Renal cortical epithelial cell (primary cell): ENCODE results near the gene MESD. TPM values are rescaled to one million over a fixed set of nuclear protein-coding genes. Genes with fewer than 3 reads are reported as not detected.

Source experiments
- DNase-seq: peaks from one replicate; pipeline ENCODE4 v3.0.0-alpha.2; 2011; ENCODE audit warnings: low read depth
- total RNA-seq: library from RNA; depleted of rRNA; stranded (reverse); fragments of >200 nt; gene quantifications from 2 replicates; pipeline ENCODE4 v1.2.3, GENCODE V29; 2014

The MESD gene
- total RNA-seq = 17.5 and 24.9 TPM in 2 replicates

GRCh38 chr15:80989518-80990478 lies at the start of gene MESD:
TSS of gene MESD (minus strand) at chr15:80989819. CDS start at chr15:80989791, 28 bp downstream.
- peak; percentile 77 for DNase-seq

DNA sequence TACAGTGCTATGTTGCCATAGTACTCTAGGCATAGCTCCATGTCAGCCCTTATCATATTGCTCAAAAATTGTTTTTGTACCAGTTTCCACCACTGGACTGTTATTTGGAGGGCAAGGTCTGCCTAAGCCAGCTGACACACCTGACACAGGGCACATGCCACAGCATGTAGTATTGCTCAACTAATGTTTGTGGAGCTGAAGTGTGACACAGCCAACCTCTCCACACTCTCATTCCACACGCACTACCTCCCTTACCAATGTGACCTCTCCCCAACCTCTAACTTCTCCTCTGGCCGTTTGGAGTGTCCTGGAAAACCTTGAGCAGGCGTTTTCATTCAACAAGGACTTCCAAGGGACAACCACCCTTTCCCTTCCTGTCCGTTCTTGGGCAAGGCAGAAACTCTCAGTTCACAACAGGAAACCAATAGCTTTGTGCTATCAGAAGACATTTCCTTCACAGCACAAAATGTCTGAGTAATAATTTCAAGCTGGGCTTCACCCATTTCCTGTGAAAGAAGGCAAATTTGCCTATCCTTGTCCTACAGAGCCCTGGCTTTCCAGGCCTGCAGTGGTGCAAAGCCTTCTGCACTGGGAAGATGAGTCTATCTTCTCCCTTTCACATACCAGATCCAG lies 49.5 kb upstream of the MESD start:
- no peak for DNase-seq

DNA sequence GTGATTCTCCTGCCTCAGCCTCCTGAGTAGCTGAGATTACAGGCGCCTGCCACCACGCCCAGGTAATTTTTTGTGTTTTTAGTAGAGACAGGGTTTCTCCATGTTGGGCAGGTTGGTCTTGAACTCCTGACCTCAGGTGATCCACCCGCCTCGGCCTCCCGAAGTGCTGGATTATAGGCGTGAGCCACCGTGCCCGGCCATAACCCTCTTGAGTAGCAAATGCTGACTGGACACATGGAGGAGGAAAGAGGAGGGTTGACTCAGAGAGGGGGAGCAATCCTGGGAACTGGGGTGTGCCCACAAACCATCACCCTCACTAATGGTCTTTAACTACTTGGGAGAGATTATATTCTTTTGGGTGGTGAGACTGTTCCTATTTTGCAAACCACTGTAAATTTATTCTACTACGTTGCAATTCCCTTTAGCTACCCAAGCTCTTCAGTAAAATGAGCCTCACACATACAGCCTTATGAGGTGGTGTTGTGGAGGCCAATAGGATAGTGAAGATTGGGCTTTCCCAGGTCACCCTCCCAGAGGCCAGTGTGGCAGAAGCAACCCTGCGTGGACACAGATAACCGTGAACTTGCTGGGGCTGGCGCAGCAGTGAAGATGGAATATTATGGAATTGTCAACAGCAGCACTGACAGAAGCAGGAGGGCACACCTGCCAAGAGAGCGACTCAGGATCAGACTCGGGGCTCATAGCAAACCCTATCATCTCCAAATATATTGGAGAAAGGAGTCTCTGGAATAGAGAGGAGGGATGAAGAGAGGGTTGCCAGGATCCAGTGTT lies 48.5 kb upstream of the MESD start:
- DNase-seq = no peak

GRCh38 chr15:81033508-81033907 lies 43.9 kb upstream of the MESD start:
- DNase-seq = no peak

- DNase-seq = no peak
These were observed 43.2 kb upstream of the MESD start for GRCh38 chr15:81032818-81033217.

DNA sequence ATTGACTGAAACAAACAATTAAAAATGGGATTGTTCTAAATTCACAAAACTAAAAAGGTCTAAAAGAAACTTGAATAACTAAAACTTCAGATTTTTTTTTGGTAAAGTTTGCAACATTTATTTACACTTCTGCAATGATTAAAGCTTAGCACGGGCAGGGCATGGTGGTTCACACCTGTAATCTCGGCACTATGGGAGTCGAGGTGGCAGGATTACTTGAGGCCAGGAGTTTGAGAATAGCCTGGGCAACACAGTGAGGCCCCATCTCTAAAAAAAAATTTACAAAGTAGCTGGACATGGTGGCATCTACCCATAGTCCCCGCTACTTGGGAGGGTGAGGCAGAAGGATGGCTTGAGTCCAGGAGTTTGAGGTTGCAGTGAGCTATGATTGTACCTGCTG lies 42.7 kb upstream of the MESD start:
- no peak for DNase-seq

- DNase-seq = no peak
These were observed 41.6 kb upstream of the MESD start for GRCh38 chr15:81031203-81031602.

DNA sequence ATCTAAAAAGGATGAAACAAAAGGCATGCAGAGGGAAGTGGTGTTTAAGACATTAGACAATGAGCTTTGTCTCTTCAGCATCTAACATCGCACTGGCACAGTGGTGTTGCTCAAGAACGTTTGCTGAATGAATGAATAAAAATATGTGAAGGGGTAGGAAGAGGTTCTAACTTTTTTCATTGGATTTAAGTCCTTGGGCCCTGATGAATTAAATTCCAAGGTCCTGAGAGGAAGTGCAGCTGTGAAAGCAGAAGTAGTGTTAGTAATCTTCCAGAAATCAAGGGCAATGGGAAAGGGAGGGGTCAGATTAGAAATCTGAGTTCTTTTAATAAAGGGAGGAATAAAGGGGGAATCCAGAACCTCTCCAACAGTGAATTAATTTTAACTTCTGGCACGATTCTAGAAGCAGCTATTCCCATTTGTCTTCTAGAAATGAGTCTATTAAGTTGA lies 40.7 kb upstream of the MESD start:
- no peak for DNase-seq

GRCh38 chr15:81029414-81030300 lies 40.0 kb upstream of the MESD start:
- DNase-seq = peak; percentile 8

DNA sequence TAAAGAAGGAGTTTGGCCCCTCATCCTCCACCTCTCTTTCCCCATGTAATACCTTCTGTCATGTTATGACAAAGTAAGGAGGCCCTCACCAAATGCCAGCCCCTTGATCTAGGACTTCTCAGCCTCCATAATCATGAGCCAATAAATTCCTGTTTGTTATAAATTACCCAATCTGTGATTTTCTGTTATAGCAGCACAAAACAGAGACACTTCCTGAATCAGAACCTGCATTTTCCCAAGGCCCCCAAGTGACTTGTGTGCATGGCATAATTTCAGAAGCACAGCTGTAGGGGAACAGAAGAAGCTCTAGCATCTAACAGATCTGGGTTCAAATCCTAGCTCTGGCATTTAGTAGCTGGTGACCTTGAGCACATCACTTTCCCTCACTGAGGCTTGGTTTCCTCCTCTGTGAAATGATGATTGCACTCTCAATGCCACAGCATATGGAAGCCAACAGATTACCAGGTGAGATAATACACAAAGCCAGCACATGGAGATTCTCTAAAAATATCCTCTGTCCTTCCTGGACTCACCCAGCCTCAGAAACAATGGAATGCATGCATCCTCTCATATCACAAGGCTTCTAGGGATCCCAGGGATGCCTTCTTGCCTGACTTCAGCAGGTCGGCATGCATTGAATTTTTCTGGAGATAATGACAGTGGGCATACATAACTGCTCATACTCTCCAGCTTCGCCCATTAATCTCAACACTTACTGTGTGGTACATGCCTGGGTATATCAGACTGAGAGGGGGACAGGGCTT lies 37.4 kb upstream of the MESD start:
- no peak for DNase-seq

- DNase-seq = no peak
These were observed 36.2 kb upstream of the MESD start for GRCh38 chr15:81025721-81026370.

GRCh38 chr15:81024936-81025335 lies 35.3 kb upstream of the MESD start:
- DNase-seq = no peak

DNA sequence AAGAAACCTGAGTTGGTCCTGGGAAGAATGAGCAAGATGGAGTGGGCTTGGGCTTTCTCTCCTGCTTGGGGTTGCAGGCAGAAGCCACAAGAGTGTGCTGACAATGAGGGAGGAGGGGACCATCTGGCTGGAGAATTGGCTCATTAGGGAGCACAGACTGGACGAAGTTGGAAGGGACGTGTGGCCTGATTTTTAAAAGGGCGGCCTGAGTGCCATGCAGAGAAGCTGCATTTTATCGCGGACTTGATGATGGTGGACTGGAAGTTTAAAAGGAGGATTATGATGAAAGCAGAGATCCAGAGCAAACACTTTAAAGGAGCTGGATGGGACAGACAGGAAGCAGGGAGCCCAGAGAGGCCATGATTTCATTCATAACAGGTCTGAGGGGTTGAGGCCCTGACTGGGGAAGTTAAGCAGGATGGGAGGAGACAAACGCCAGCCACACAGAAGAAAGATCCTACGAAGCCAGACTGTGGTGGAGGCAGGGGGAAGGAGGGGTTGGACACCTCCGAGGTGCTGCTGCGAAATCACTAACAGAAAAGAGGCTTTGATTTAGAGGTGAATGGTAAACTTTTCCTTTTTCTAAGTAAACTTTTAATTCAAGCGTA lies 34.8 kb upstream of the MESD start:
- DNase-seq = no peak

DNA sequence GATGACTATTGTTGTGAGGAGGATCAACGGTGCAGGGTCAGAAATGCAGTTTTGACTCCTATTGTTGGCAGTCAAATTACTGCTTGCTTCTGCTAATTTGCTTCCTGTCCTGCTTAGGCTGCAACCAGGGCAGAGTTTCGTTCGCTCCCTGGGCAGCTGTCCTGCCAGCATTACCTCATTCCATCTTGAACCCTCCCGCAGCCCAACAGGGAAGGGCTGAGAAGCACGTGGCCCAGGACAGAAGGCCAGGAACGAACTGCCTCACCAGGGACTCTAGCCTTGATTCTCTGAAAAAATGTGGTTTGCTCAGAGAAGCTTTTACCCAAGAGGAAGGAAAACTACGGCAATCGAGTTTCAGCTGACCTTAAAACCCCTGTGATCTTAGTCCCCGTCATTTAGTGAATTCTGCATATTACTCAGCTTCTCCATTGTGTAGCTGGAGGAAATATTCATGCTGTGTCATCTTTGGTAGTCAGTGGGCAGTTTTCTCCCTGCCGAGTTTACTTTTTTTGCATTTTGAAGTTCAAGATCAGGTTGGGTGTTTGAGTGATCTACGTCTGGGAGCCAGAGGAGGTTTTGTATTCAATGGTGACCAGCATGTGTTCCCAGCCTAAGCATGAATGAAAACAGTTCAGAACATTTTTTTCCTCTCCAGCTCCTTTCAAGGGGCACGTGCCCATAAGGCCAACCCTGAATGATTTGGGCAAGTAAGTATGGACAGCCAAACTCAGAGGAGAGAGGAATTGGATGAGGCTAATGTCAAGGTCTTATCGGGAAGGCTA lies 34.1 kb upstream of the MESD start:
- DNase-seq = peak; percentile 66

GRCh38 chr15:81021321-81021720 lies 31.7 kb upstream of the MESD start:
- no peak for DNase-seq

DNA sequence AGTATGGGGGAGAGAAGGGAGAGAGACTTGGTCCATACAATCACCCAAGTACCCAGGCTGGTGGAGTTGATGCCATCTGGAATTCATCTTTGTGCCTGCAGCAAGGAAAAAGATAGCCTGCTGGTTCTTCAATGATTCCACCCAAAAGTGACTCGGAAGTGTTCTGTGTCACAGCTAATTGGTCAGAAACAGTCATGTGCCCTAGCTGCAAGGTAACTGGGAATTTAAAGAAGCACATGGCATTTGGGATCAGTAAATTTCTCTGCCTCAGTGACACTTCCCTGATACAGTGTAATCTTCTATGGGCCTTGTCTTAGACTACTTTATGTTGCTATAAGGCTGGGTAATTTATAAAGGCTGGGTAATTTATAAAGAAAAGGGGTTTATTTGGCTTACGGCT lies 28.6 kb upstream of the MESD start:
- no peak for DNase-seq

DNA sequence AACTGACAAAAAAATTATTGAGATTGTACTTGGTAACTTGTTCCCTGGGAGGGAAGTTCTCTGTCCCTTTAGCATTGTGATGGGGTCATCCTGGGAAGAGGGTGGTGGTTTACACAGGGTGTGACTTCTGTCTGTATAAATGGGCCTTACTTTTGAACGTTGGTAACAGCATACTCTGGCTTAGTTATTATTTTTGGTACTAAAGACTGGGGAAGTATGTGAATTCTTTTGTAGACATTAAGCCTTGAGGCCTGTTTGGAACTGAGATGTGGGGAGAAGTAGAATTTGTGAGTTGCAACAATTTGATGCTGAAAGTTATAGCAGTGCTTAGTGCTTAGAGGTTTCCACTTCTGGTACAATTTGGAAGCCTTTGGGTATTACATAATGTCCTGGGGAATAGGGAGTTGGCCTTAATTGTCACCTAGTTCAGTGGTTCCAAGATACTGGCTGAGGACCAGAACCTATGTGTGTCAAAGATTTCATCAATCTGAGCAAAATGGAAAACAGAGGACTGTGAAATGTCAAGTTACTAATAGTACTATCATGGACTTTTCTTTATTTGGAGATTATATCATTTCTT lies 27.0 kb upstream of the MESD start:
- DNase-seq = no peak
